ENCODE measurements around the gene GDNF. TPM values are rescaled to one million over a fixed set of nuclear protein-coding genes. Genes with fewer than 3 reads are reported as not detected.

GDNF gene, protein sequence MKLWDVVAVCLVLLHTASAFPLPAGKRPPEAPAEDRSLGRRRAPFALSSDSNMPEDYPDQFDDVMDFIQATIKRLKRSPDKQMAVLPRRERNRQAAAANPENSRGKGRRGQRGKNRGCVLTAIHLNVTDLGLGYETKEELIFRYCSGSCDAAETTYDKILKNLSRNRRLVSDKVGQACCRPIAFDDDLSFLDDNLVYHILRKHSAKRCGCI
- total RNA-seq (under 1 TPM in 5 of 7 donors, not detected in 2; 0.13 to 0.88 (median 0.58) TPM), polyA plus RNA-seq (under 1 TPM; 0.02 to 0.06 (median 0.02) TPM)
- long read RNA-seq, donor 1 = 0 reads
- long read RNA-seq, donor 2 = 0 reads

GRCh38 chr5:37839407-37840052, at the start of gene GDNF:
Gene GDNF, minus strand, starts transcription at chr5:37840041. Its CDS starts 5,245 bp downstream, at chr5:37834796.
- DNase-seq = no peak
- Histone ChIP-seq H3K4me1 (peaks cover 24 to 65% (median 51%) of the 10 kb centered on the region in 6 donors), H3K36me3 (no peaks in the 10 kb centered on the region), H3K27ac (no peak within 1 kb of the TSS), H3K27me3 (replicated peaks in 1 of 7) (peaks cover 3 to 99% (median 82%) of the 10 kb centered on the region in 7 donors), H3K9me3 (no peaks in the 10 kb centered on the region), H3K4me3 (peak within 1 kb of the TSS; percentile 23 to 61 (median 29))
- intact Hi-C loops (cut with DNase I; ENCODE audit: low total_unique reads) = no loop called here
- TF ChIP-seq POLR2A (IDR thresholded peaks at IDR 0.05) = no peak
- 2 to 9% (median 6%) methylated on average over 14 to 66 of the region's 66 CpGs for WGBS, 5 donors

DNA sequence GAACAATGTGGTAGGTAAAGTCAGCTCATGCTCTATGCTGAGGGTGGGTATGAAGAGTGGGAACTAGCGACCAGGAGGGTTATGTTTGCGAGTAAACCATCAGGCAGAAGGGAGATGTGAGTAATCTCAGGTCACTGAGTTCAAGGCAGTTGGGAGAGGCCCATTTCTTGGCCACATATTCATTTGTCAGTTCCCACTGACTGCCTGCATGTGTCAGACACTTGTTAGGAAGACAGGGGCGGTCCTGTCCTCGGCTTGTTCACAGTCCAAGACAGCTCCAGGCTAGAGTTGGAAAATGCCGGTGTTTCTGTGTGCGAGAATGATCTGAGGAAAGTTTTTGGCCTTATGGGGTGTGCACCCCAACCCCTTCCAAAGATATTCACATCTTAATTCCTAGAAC, 48.6 kb upstream of the GDNF start:
- H3K27ac ChIP-seq = no peak overlapping the region
- no peak for DNase-seq
- TF ChIP-seq CTCF (IDR thresholded peaks at IDR 0.05 in 8 of 11, conservative IDR thresholded peaks at IDR 0.05 in 3 of 11) (no peak), POLR2A (IDR thresholded peaks at IDR 0.05) (no peak), POLR2AphosphoS5 (IDR thresholded peaks at IDR 0.05) (no peak)
- H3K27me3 ChIP-seq (replicated peaks in 1 of 7) = peaks cover 0 to 12% (median 0%) of the 10 kb centered on the region in 7 donors
- H3K4me1 ChIP-seq = no peaks in the 10 kb centered on the region
- peaks cover 0 to 3% (median 0%) of the 10 kb centered on the region in 8 donors for H3K9me3 ChIP-seq
- intact Hi-C loops (cut with DNase I; ENCODE audit: low total_unique reads) = no loop called here
- H3K36me3 ChIP-seq = no peaks in the 10 kb centered on the region
- WGBS, 5 donors = 73 to 89% (median 77%) methylated on average over 6 of the region's 6 CpGs
- no peak overlapping the region for H3K4me3 ChIP-seq

- H3K4me3 ChIP-seq = no peak overlapping the region
- no peak overlapping the region for H3K27ac ChIP-seq
- TF ChIP-seq CTCF (IDR thresholded peaks at IDR 0.05 in 8 of 11, conservative IDR thresholded peaks at IDR 0.05 in 3 of 11) (no peak), POLR2AphosphoS5 (IDR thresholded peaks at IDR 0.05) (no peak), POLR2A (IDR thresholded peaks at IDR 0.05) (no peak)
- peaks cover 0 to 12% (median 0%) of the 10 kb centered on the region in 7 donors for H3K27me3 ChIP-seq (replicated peaks in 1 of 7)
- peaks cover 0 to 3% (median 0%) of the 10 kb centered on the region in 8 donors for H3K9me3 ChIP-seq
- WGBS, 5 donors = 58 to 75% (median 68%) methylated on average over 9 of the region's 9 CpGs
- DNase-seq = no peak
- intact Hi-C loops (cut with DNase I; ENCODE audit: low total_unique reads) = no loop called here
- no peaks in the 10 kb centered on the region for H3K4me1 ChIP-seq
- H3K36me3 ChIP-seq = no peaks in the 10 kb centered on the region
These were observed 46.5 kb upstream of the GDNF start for GRCh38 chr5:37886242-37886905.

GRCh38 chr5:37882636-37883035, 42.8 kb upstream of the GDNF start:
- no peak for DNase-seq
- no peak overlapping the region for H3K27ac ChIP-seq
- no peak for TF ChIP-seq POLR2A (IDR thresholded peaks at IDR 0.05)
- no peak for TF ChIP-seq CTCF (IDR thresholded peaks at IDR 0.05 in 8 of 11, conservative IDR thresholded peaks at IDR 0.05 in 3 of 11)
- TF ChIP-seq POLR2AphosphoS5 (IDR thresholded peaks at IDR 0.05) = no peak
- intact Hi-C loops (cut with DNase I; ENCODE audit: low total_unique reads) = no loop called here
- WGBS, 5 donors = 41 to 47% (median 43%) methylated on average over 3 of the region's 3 CpGs
- peaks cover 0 to 18% (median 0%) of the 10 kb centered on the region in 7 donors for H3K27me3 ChIP-seq (replicated peaks in 1 of 7)
- H3K4me3 ChIP-seq = no peak overlapping the region
- H3K4me1 ChIP-seq = peaks cover 0 to 2% (median 0%) of the 10 kb centered on the region in 6 donors
- no peaks in the 10 kb centered on the region for H3K36me3 ChIP-seq
- H3K9me3 ChIP-seq = peaks cover 0 to 3% (median 0%) of the 10 kb centered on the region in 8 donors

Data from spleen (tissue), 13 donors.